GM12873 (cell line): ENCODE measurements around the gene ARHGEF28.

Experiments used
- CTCF ChIP-seq: IDR thresholded peaks from 2 replicates; pipeline ENCODE4 v1.5.1; 2012; ENCODE audit warnings: low read depth, mild to moderate bottlenecking, moderate library complexity, low read length, control low read depth; ENCODE audit not compliant: insufficient read depth; ENCODE audit errors: missing control alignments

Gene ARHGEF28

GRCh38 chr5:73706963-73707362, 81.0 kb downstream of the ARHGEF28 start:
- TF ChIP-seq CTCF, result no peak

DNA sequence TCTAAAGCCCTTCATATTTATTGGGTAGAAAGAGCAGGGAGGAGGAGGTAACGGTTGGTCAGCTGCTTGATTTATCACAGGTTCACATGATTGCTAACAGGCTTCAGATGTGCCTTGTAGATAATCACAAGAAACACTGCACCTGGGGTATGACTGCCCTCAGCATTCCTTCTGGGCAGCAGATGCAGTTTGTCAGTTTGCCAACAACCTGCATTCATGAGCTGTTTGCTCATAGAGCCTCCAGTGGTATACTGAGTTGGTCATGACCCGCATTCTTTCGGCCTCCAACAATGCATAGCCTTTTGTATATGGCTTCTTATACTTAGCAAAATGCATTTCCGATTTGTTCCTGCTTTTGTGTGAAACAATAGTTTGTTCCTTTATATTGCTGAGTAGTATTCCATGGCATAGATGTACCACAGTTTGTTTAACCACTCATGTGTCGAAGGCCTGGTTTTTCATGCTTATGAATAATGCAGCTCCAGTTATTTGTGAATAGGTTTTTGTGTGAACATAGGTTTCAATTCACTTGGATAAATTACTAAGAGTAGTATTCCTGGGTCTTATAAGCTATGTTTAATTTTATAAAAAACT, 83.6 kb downstream of the ARHGEF28 start:
- TF ChIP-seq CTCF, result no peak

- no peak for TF ChIP-seq CTCF
These were observed 90.3 kb downstream of the ARHGEF28 start for GRCh38 chr5:73716284-73716808.

DNA sequence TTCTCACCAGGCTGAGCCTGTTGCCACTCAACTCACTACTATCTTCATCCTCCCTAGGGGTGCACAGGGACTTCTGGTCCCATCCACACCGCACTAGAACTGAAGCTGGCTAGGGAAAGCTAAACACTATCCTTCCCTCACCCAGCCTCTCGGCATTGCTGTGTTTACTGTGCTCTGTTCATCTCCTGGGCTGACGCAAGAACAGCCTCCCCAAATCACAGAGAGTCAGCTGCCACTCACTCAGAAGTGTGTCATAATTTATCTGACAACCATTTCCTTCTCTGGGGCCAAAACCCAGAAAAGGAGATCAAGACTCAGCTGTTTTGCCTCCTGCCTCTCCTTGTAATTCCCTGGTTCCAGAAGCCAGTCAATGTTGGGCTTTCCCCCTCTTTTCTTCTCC, 92.8 kb downstream of the ARHGEF28 start:
- no peak for TF ChIP-seq CTCF

- no peak for TF ChIP-seq CTCF
These were observed 93.6 kb downstream of the ARHGEF28 start for GRCh38 chr5:73719632-73720031.

DNA sequence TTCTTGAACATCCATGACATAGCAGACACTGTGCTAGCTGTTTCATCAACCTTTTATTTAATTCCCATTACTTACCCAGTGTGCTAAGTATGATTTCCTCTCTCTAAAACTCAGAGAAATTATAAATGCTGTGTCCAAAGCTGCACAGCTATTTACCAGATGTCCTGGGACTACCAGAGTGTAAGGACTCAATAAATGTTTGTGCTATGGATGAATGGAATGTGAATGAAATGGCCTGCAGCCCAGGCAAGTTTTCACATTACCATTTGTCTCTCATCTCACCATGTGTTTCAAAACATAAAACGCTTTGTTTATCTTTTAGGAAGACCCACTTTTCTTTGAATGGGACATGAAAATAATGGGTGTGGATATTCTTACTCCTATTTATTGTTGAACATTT, 96.2 kb downstream of the ARHGEF28 start:
- TF ChIP-seq CTCF, result no peak

GRCh38 chr5:73726071-73726470, 100.1 kb downstream of the ARHGEF28 start:
- no peak for TF ChIP-seq CTCF
